NOMO-1 treated with DMSO at 0.1 percent for 48 hours (cell line): ENCODE data around the gene PPM1H.
"Not testable (repeated sequence)": the region's sequence is repeated elsewhere in the genome, so short reads cannot be mapped to it uniquely, and the experiment has no call there.

Experiments
- DNase-seq: peaks from one replicate; lab custom pipeline; 2025; ENCODE audit not compliant: unreplicated experiment; lab: John Stamatoyannopoulos, UW

PPM1H gene

DNA sequence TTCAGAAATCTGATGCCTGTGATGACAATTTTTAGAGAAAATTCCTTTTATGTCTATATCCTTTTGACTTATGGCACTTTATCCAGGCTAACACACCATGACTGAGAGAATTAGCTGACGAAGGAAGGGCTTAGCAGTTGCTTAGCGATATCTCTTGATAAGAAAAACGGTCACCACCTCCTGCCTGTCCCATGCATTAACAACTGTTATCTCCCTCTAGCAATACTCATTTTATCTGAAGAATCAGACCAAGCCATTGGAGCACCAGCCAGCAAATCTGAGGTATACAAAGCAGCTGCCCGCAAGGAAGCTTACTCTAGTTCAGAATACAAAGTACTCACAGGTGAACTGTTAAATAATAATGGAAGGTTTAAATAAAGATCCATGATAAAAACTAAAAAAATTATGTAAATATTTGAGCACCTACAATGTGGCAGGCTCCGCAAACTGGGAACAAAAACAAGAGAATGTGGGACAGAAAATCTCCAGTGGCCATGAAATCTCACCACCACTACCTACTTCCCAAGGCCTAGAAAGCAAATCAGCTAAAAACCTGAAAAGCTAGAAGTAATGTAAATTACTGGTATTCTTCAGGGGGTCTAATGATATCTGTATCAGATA lies 24.3 kb downstream of the PPM1H start:
- DNase-seq: no peak

DNA sequence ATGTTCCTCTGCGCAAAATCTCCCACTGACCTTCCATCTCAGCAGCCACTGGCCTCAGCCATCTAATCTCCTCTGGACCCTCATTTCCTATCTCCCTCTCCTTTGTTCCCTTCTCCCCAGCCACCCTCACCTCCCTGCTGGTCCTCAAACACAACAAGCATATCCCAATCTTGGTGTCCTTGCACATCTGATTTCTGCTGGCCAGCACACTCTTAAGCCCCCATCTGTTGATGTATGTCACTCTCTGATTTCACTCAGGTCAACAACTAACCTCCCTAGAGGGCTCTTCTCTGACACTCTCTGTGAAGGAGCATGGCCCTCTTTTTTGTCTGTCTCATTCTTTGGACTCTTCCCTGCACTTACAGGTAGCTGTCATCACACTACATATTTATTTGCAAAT lies 25.6 kb downstream of the PPM1H start:
- no peak for DNase-seq

- no peak for DNase-seq
Measured at GRCh38 chr12:62908674-62909073, 26.3 kb downstream of the PPM1H start.

DNA sequence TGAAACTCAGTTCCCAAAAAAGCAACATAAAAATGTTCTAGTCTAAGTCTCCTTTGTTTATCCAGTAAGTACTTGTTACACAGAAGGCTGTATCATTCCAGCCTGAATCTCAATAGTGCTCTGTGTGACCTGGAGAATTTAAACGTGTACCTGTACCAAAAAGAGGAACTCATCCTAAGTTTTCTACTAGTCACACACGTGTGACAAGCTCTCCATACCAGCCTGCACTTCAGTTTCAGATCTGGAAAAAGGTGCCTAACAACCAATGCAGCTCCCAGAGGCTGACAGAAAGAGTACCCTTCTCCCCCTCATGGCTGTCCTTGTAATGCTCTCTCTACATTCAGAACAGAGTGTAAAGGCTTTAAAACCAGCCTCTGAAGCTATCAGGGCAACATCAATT lies 27.4 kb downstream of the PPM1H start:
- DNase-seq: no peak

- no peak for DNase-seq
Measured at GRCh38 chr12:62907078-62907477, 27.9 kb downstream of the PPM1H start.

DNA sequence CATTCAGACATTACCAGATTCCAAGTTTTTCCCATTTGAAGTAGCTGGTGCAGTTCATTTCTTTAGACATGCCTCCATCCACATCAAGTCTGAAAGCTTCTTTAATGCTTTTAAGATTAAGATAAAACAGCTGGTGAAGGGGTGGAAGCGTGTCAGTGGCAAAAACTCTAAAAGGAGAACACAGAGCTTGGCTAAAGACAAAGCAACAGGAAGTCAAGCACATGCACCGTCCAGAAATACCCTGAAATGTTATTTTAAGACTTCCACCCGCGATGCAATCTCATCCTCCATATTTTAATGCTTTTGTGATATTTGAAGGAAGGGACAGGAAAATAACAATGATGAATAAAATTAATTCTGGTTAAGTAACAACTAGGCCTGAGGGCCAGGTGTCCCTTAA lies 31.8 kb downstream of the PPM1H start:
- peak; percentile 69 for DNase-seq

- no peak for DNase-seq
Measured at GRCh38 chr12:62900686-62901272, 34.2 kb downstream of the PPM1H start.

- peak; percentile 36 for DNase-seq
Measured at GRCh38 chr12:62899568-62900390, 35.2 kb downstream of the PPM1H start.

GRCh38 chr12:62898526-62898925 lies 36.4 kb downstream of the PPM1H start:
- DNase-seq: peak; percentile 92

DNA sequence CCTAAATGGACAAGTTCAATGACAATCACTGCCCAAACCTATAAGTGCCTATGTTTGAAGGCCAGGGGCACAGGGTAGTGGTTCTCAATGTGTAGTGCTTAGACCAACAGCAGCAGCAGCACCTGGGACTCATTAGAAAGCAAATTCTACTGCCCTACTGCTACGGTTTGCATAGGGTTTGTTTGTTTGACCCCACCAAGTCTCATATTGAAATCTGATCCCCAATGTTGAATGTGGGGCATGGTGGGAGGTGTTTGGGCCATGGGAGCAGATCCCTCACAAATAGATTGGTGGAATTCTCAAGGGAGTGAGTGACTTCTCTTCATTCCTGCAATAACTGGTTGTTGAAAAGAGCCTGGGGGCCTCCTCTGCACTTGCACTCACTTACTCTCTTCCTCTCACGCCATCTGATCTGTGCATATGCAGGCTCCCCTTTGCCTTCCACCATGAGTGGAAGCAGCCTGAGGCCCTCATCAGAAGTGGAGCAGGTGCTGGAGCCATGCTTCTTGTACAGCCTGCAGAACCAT lies 39.5 kb downstream of the PPM1H start:
- no peak for DNase-seq

GRCh38 chr12:62893276-62893675 lies 41.7 kb downstream of the PPM1H start:
- no peak for DNase-seq

DNA sequence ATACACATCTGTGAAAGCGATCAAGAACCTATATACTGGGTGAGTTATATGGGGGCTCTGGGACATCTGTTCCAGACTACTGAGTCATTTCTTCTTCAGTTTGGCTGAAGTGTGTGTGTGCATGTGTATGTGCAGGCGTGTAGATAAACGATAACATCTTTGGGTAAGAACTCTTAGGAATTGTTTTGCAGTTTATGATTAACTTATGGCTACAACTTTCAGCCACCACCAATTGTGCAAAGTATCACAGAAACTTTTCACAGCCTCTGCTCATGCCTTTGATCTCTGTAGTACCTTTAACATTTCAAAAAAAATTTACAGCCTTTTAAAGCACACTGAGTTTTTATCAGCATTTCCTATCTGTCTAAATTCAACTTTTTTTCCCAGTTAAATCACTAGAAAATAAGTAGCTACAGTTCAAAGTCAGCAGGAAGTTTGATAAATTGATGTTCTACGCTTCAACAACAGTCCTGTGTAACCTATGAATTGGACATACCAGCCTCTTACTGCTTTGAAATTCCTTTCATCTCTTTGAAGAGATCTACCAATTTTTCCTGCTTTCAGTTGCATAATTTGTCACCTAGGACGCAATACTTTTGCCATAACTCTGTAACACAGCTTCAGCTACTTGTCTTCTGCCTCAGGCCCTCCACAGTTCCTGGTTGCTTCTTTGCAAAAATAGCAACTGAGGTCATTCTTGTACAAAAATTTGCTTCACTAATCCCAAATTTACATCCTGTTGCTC lies 43.0 kb downstream of the PPM1H start:
- DNase-seq: no peak

GRCh38 chr12:62888454-62889110 lies 46.4 kb downstream of the PPM1H start:
- DNase-seq: peak; percentile 49

DNA sequence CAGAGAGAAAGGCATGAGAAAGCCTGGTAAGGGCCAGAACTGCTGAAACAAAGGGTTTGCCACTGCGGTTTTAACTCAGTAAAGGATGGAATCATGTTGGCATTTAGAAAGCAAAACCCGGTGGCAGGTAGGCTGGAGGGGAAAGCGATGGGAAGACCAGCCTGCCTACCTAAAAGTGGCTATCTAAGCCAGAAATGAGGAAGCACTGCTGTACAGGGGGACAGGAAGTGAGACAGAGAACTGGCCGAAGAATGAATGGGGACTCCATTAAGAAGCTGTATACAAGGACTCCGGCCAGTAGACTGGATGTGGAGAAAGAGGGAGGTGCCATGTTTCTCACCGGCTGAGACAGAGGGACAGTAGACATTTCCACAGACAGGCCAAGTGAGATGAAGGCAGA lies 48.2 kb downstream of the PPM1H start:
- DNase-seq: peak; percentile 43

DNA sequence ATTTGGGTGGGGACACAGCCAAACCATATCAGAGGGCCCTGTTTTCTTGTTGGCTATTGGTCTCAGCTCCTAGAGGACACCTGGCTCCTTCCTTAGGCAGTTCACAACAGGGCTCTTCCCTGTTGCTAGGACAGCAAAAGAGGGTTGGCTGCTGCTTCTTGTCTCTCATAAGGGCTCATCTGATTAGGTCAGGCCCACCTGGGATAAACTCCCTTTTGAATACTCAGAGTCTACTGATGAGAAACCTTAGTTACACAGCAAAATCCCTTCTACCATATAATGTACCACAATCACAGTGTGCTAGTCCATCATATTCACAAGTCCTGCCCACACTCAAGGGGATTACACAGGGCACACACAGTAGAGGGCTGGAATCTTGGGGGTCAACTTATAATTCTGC lies 49.7 kb downstream of the PPM1H start:
- DNase-seq: no peak

GRCh38 chr12:62884832-62885231 lies 50.1 kb downstream of the PPM1H start:
- not testable (repeated sequence) for DNase-seq

GRCh38 chr12:62882696-62883095 lies 52.3 kb downstream of the PPM1H start:
- no peak for DNase-seq

DNA sequence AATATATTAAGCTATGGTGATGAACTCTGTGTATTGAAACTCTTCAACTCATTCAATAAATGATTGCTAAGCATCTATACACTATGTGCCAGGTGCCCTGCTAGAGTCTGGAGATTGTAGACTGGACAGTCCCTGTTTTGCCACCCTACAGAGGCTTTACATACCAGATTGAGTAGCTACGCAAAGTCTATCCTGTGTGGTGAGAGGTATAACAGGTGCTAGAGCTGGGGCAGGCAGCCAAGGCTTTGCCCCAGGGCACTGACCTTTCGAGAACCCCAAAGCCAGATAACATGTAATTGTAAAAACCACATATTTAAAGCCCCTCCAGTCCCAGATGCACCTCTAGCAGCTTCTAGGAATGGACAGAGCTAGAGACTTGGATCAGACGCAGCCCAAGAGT lies 52.8 kb downstream of the PPM1H start:
- no peak for DNase-seq

DNA sequence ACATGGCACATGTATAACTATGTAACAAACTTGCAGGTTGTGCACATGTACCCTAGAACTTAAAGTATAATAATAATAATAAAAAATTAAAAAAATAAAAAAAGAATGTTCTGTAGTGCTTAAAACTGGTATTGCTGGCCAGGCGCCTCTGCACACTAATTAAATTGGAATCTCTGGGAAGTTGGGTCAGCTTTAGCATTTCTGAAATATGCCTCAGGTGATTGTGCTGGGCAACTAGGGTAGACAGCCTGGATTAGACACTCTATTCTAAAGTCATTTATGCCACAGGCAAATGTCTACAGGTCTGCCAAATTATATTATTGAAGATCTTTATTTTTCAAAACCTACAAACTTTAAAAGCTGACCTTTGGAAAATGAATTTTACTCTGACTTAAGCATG lies 55.3 kb downstream of the PPM1H start:
- no peak for DNase-seq

- DNase-seq: not testable (repeated sequence)
Measured at GRCh38 chr12:62879228-62879627, 55.7 kb downstream of the PPM1H start.

- no peak for DNase-seq
Measured at GRCh38 chr12:62878211-62878610, 56.7 kb downstream of the PPM1H start.
